H1 (cell line): ENCODE measurements around the gene LPP. TPM values are rescaled to one million over a fixed set of nuclear protein-coding genes. Genes with fewer than 3 reads are reported as not detected.

Experiments
- CTCF ChIA-PET: fragments of 300-600 bp; sonication (Branson Sonifier 250); formaldehyde crosslinking; loops from one replicate; lab custom pipeline; 2021; ENCODE audit not compliant: partially characterized antibody; lab: Charles Lee
- POLR2A ChIA-PET: fragments of 300-600 bp; sonication (Branson Sonifier 250); formaldehyde crosslinking; loops from one replicate; lab custom pipeline; 2021; ENCODE audit warnings: inconsistent platforms; ENCODE audit not compliant: partially characterized antibody; lab: Charles Lee
- DNase-seq, 2 experiments: peaks; one replicate each; pipeline versions ENCODE4 v3.0.0 to v3.0.0-alpha.2; 2010 to 2022; ENCODE audit warnings: low spot score in 2 of 2, low read depth in 1 of 2, mixed read lengths in 1 of 2
- FAIRE-seq: peaks from 2 replicates; lab custom pipeline; 2011; peaks lifted over from hg19 to GRCh38; lab: Jason Lieb, UNC
- H2AFZ ChIP-seq: 2 replicates; pipeline ENCODE4 v1.8.1; 2012; ENCODE audit warnings: low read length, inconsistent platforms
- H2AK5ac ChIP-seq: 2 replicates; pipeline ENCODE4 v1.6.1; 2013; ENCODE audit warnings: low read depth, low read length
- H2BK120ac ChIP-seq: replicated peaks from 2 replicates; pipeline ENCODE3; 2013; ENCODE audit warnings: low read depth, low read length, inconsistent platforms
- H2BK12ac ChIP-seq: 2 replicates; pipeline ENCODE4 v1.6.1; 2013; ENCODE audit warnings: low read depth, low read length
- H2BK15ac ChIP-seq: 2 replicates; pipeline ENCODE4 v1.6.1; 2013; ENCODE audit warnings: low read length
- H2BK20ac ChIP-seq: 2 replicates; pipeline ENCODE4 v1.6.1; 2013; ENCODE audit warnings: low read length
- H2BK5ac ChIP-seq: 2 replicates; pipeline ENCODE4 v1.6.1; 2013; ENCODE audit warnings: low read depth, low read length
- H3K14ac ChIP-seq: 2 replicates; pipeline ENCODE4 v1.6.1; 2013; ENCODE audit warnings: inconsistent platforms; ENCODE audit not compliant: insufficient read length
- H3K18ac ChIP-seq: 2 replicates; pipeline ENCODE4 v1.6.1; 2013; ENCODE audit warnings: low read length; ENCODE audit errors: extremely low read depth
- H3K23ac ChIP-seq: 2 replicates; pipeline ENCODE4 v1.6.1; 2013; ENCODE audit warnings: inconsistent platforms; ENCODE audit not compliant: insufficient read length
- H3K23me2 ChIP-seq: 2 replicates; pipeline ENCODE4 v1.6.1; 2013; ENCODE audit warnings: low read depth, low read length
- H3K27ac ChIP-seq: 2 replicates; pipeline ENCODE4 v1.6.1; 2011; ENCODE audit warnings: low read depth, low read length, inconsistent platforms
- H3K27me3 ChIP-seq, 4 experiments: replicated peaks in 1 of 4; 1 replicate in 1 of 4; 2 replicates in 3 of 4; pipeline versions ENCODE4 v1.6.1 to v1.8.1; 2011 to 2013; ENCODE audit warnings: low read length in 3 of 4, mild to moderate bottlenecking in 3 of 4, inconsistent platforms in 2 of 4, mixed read lengths in 2 of 4, moderate library complexity in 1 of 4; ENCODE audit not compliant: control insufficient read depth in 3 of 4, insufficient read depth in 3 of 4; ENCODE audit errors: extremely low read depth in 1 of 4
- H3K36me3 ChIP-seq, 4 experiments: 2 replicates each; pipeline versions ENCODE4 v1.6.1 to v1.8.1; 2011 to 2013; ENCODE audit warnings: mild to moderate bottlenecking in 4 of 4, low read length in 3 of 4, moderate library complexity in 2 of 4, control low read depth in 1 of 4, inconsistent platforms in 1 of 4; ENCODE audit not compliant: insufficient read depth in 4 of 4, control insufficient read depth in 2 of 4
- H3K4ac ChIP-seq: replicated peaks from 2 replicates; pipeline ENCODE3; 2013; ENCODE audit warnings: low read length, low read depth, mixed read lengths, inconsistent platforms; ENCODE audit not compliant: insufficient read length
- H3K4me1 ChIP-seq, 4 experiments: replicated peaks in 1 of 4; 1 replicate in 1 of 4; 2 replicates in 3 of 4; pipeline versions ENCODE4 v1.6.1 to v1.8.1; 2011 to 2013; ENCODE audit warnings: low read length in 3 of 4, inconsistent platforms in 2 of 4, mixed read lengths in 1 of 4; ENCODE audit not compliant: insufficient read depth in 4 of 4, control insufficient read depth in 3 of 4
- H3K4me2 ChIP-seq, 2 experiments: 2 replicates each; pipeline versions ENCODE4 v1.6.1 to v1.8.1; 2011 to 2013; ENCODE audit warnings: low read depth in 2 of 2, low read length in 2 of 2, control low read depth in 1 of 2, inconsistent platforms in 1 of 2, mild to moderate bottlenecking in 1 of 2; ENCODE audit not compliant: insufficient read depth in 1 of 2
- H3K4me3 ChIP-seq, 4 experiments: fragments of 200-600, 300-600 bp in 1 of 4; sonication (generic), shearing (Covaris generic), sonication (Bioruptor Twin) in 1 of 4; 2 replicates each; pipeline versions ENCODE4 v1.5.1 to v1.8.1; 2011 to 2016; ENCODE audit warnings: low read length in 4 of 4, low read depth in 3 of 4, control low read depth in 2 of 4, inconsistent platforms in 2 of 4, mild to moderate bottlenecking in 2 of 4, mixed read lengths in 1 of 4, moderate library complexity in 1 of 4; ENCODE audit not compliant: insufficient read depth in 2 of 4; ENCODE audit errors: extremely low read depth in 1 of 4
- H3K56ac ChIP-seq: replicated peaks from 2 replicates; pipeline ENCODE3; 2013; ENCODE audit warnings: low read depth, mild to moderate bottlenecking, mixed read lengths, low read length, inconsistent platforms; ENCODE audit not compliant: insufficient read length
- H3K79me1 ChIP-seq: 2 replicates; pipeline ENCODE4 v1.6.1; 2013; ENCODE audit warnings: low read depth, low read length, control low read depth
- H3K79me2 ChIP-seq, 2 experiments: 2 replicates each; pipeline versions ENCODE4 v1.6.1 to v1.8.1; 2012 to 2013; ENCODE audit warnings: low read length in 2 of 2, mild to moderate bottlenecking in 2 of 2, inconsistent platforms in 1 of 2; ENCODE audit not compliant: insufficient read depth in 2 of 2, control insufficient read depth in 1 of 2
- H3K9ac ChIP-seq, 4 experiments: replicated peaks in 1 of 4; 1 replicate in 1 of 4; 2 replicates in 3 of 4; pipeline versions ENCODE4 v1.6.1 to v1.8.1; 2011 to 2013; ENCODE audit warnings: low read depth in 3 of 4, low read length in 3 of 4, control low read depth in 2 of 4, mild to moderate bottlenecking in 2 of 4, moderate library complexity in 2 of 4, inconsistent platforms in 1 of 4; ENCODE audit errors: extremely low read depth in 1 of 4
- H3K9me3 ChIP-seq, 2 experiments: 2 replicates each; pipeline versions ENCODE4 v1.6.1 to v1.8.1; 2012 to 2013; ENCODE audit warnings: mild to moderate bottlenecking in 2 of 2, moderate library complexity in 2 of 2, control low read depth in 1 of 2, inconsistent platforms in 1 of 2, low read depth in 1 of 2, low read length in 1 of 2, mixed read lengths in 1 of 2; ENCODE audit not compliant: insufficient read depth in 2 of 2
- H4K20me1 ChIP-seq, 2 experiments: replicated peaks in 1 of 2; 2 replicates each; pipeline versions ENCODE3 to v1.8.1; 2011 to 2013; ENCODE audit warnings: inconsistent platforms in 2 of 2, low read length in 2 of 2, mild to moderate bottlenecking in 1 of 2; ENCODE audit not compliant: insufficient read depth in 2 of 2, control insufficient read depth in 1 of 2
- H4K5ac ChIP-seq: 2 replicates; pipeline ENCODE4 v1.6.1; 2013; ENCODE audit warnings: low read length, low read depth, mixed read lengths, inconsistent platforms; ENCODE audit not compliant: insufficient read length
- H4K8ac ChIP-seq: 2 replicates; pipeline ENCODE4 v1.8.0; 2013; ENCODE audit warnings: mild to moderate bottlenecking, moderate library complexity, low read length, inconsistent platforms; ENCODE audit not compliant: insufficient read depth; ENCODE audit errors: extremely low read depth
- H4K91ac ChIP-seq: replicated peaks from 2 replicates; pipeline ENCODE3; 2013; ENCODE audit warnings: low read length, mixed read lengths, inconsistent platforms; ENCODE audit not compliant: insufficient read length
- KDM4A ChIP-seq: IDR thresholded peaks from one replicate; pipeline ENCODE4 v1.7.1; 2012; ENCODE audit warnings: low read depth, mild to moderate bottlenecking, moderate library complexity, low read length, inconsistent platforms; ENCODE audit not compliant: severe bottlenecking
- TCF12 ChIP-seq: IDR thresholded peaks from 2 replicates; pipeline ENCODE4 v1.6.1; 2011; ENCODE audit warnings: low read depth, mild to moderate bottlenecking, low read length
- WGBS, 2 experiments: shearing (Covaris generic) in 1 of 2; methylation state at CpG; one replicate each; pipeline versions ENCODE4 v1.1.6 to v1.1.7; 2013 to 2015; ENCODE audit warnings: low lambda C conversion rate in 2 of 2, mixed read lengths in 2 of 2, inconsistent platforms in 1 of 2, low coverage in 1 of 2, missing lambda C conversion rate in 1 of 2; ENCODE audit not compliant: insufficient replicate concordance in 2 of 2, insufficient coverage in 1 of 2, insufficient read length in 1 of 2; ENCODE audit errors: extremely low coverage in 1 of 2, missing lambda C conversion rate in 1 of 2; 5-methylcytosine and 5-hydroxymethylcytosine counted together
- polyA plus RNA-seq, 7 experiments: library from polyadenylated mRNA; depleted of rRNA in 3 of 7; stranded (reverse) in 5 of 7; unstranded in 2 of 7; fragments of >200 nt in 5 of 7; fragments of 200-250 nt in 2 of 7; gene quantifications; 1 replicate in 5 of 7; 2 replicates in 1 of 7; 4 replicates in 1 of 7; pipeline versions ENCODE4 v1.2.1 to v1.2.3, GENCODE V29; 2011 to 2013; ENCODE audit warnings: missing spikeins in 2 of 7, mixed read lengths in 2 of 7
- total RNA-seq: library from RNA; stranded (reverse); fragmentation: NEBNext Ultra II Directional; extraction: Animal tissue kit (Norgen Biotek cat#: 25700); gene quantifications from 2 replicates; pipeline ENCODE4 v1.2.1, GENCODE V29; 2021

Gene LPP
- total and polyA plus RNA-seq, 2 of the 8 experiments (the other 6 are each of a cell fraction or from before 2014, with no cell fraction given), result 10.0 to 53.3 TPM

DNA sequence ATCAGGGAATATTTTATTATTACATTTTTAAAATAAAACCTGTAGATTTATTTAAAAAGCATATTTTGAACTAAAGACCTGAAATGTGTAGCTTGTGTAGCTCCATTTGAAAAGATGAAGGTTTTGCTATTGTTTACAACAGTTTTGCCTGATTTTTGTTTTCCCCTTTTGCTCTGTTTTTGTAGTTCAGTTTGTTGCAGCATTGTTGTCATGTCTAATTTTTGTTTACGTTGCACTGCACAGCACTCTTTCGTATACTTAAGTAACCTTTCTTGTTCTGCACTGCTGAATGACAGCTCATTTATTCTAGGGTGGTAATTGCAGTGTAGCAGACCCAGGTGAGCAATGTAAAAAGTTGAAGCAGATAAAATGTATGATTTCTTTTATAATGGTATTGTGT is 435.8 kb downstream of the LPP start:
- no peaks in the 10 kb centered on the region for H3K36me3 ChIP-seq
- no peak overlapping the region for H3K27ac ChIP-seq
- no peak overlapping the region for H2AFZ ChIP-seq
- no peak overlapping the region for H3K4ac ChIP-seq
- H2BK120ac ChIP-seq, result no peak overlapping the region
- H3K9ac ChIP-seq, result no peak overlapping the region
- no peak overlapping the region for H4K8ac ChIP-seq
- no peaks in the 10 kb centered on the region for H3K79me1 ChIP-seq
- no peaks in the 10 kb centered on the region for H3K23me2 ChIP-seq
- CTCF ChIA-PET, result interaction anchor here (0.6 to 1.0 kb wide), 2 partner anchors 73 to 778 kb away, joined by 3 read pairs; no protein-coding TSS in a partner anchor
- no peak overlapping the region for H3K14ac ChIP-seq
- no peak overlapping the region for H3K56ac ChIP-seq
- 98% methylated on average over 2 of the region's 2 CpGs; no CpG with 5 or more reads in 1 of the 2 experiments for WGBS, 2 experiments
- H3K9me3 ChIP-seq, result no peaks in the 10 kb centered on the region
- no peak overlapping the region for H4K91ac ChIP-seq
- no peak overlapping the region for H3K4me3 ChIP-seq
- no peaks in the 10 kb centered on the region for H4K20me1 ChIP-seq
- no peak overlapping the region for H3K18ac ChIP-seq
- H3K4me1 ChIP-seq, result peaks cover 0 to 3% (median 0%) of the 10 kb centered on the region in 4 experiments; a peak in 1 of 7 replicates
- H2BK12ac ChIP-seq, result no peak overlapping the region
- H3K4me2 ChIP-seq, result no peak overlapping the region
- H3K79me2 ChIP-seq, result no peaks in the 10 kb centered on the region
- no peak overlapping the region for H3K23ac ChIP-seq
- POLR2A ChIA-PET, result no interaction called here
- H3K27me3 ChIP-seq, result no peaks in the 10 kb centered on the region
- FAIRE-seq, result no peak
- H2BK15ac ChIP-seq, result no peak overlapping the region
- H2BK5ac ChIP-seq, result no peak overlapping the region
- no peak overlapping the region for H2AK5ac ChIP-seq
- H2BK20ac ChIP-seq, result no peak overlapping the region
- H4K5ac ChIP-seq, result no peak overlapping the region
- DNase-seq, result no peak
- TF ChIP-seq TCF12, result no peak
- no peak for TF ChIP-seq KDM4A
